Activated CD4-positive, alpha-beta T cell treated with anti-CD3 and anti-CD28 coated beads, Interleukin-2, amount 50 U/mL, for 4 hours (primary cell): Measurements from ENCODE around the gene IL1RAP.
"Not testable (repeated sequence)": the region's sequence is repeated elsewhere in the genome, so short reads cannot be mapped to it uniquely, and the experiment has no call there.

Source experiments
- DNase-seq, 2 experiments: peaks; one replicate each; pipeline ENCODE4 v3.0.0-alpha.2; 2020

IL1RAP gene

DNA sequence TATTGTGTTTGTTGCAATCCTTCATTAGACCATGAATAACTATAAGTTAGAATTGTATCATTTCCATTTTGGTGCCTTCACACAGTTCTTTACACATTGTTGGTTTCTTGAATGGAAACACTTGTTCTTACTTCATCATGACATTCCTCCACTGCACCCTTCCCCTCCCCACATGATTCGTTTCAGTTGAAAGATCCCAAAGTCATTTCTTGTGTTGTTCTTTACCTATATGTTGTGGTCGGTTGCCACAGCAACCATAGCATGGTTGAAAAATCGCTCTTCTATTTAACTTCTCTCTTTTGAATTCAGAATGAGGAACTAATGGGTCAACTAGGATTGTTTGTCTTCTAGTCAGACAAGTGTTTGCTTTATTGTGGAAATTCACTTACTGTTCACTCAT lies 103.3 kb downstream of the IL1RAP start:
- peak in 1 of 2 experiments; percentile 5 for DNase-seq

DNA sequence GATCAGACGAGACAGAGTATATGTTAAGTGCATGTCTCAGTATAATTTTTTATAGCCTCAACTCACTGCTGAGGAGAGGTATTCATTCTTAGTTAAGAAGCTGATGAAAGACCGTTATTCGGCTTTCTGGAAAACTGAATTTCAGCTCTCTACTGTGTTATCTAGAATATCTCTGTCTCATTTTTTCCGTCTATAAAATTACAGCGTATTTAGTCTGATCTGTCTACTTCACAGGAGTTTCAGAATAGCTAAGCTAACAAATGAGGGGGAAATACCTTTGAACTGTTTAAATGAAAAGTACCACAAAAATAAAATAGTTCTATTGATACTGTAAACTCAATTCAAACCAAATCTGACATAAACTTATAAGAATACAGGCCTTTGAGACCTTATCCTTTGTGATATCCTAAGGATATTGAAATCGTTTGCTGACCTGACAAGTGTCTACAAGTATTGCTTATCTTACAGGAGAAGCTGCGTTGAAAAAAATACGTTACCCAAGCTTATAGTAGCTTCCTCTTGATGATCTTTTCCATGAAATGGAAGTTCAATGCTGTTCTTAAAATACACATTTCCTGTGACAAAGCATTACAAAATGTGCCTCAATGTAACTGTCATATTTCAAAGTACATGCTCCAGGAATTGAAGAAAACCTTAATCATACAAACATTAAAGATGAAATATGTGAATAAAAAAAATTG lies 104.6 kb downstream of the IL1RAP start:
- no peak for DNase-seq

DNA sequence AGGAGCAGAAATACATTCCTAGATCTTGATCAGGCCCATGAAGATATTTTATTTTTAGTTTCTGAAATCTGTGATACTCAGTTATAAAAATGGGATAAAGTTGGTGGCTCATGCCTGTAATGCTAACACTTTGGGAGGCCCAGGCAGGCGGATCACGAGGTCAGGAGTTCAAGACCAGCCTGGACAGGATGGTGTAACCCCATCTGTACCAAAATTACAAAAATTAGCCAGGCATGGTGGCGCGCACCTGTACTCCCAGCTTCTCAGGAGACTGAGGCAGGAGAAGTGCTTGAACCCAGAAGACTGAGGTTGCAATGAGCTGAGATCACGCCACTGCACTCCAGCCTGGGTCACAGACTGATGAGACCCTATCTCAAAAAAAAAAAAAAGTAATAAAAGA lies 105.5 kb downstream of the IL1RAP start:
- DNase-seq: no peak

DNA sequence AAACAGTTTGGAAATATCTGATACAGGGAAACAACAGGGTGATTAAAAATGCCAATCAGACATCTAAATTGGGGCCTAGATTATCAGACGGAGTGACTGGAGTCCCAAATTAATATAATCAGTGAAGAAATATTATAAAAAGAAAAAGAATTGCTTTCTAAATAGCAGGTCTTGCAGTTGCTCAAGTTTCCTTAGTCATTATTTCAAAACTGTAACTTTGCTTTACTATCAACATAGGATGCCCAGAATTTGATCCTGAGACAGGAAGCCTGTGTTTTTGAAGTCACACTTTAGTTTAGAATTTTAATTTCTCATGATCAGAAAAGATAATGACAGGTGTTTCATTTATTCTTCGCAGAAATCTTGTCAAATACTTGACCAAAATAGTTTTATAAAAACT lies 105.9 kb downstream of the IL1RAP start:
- no peak for DNase-seq

DNA sequence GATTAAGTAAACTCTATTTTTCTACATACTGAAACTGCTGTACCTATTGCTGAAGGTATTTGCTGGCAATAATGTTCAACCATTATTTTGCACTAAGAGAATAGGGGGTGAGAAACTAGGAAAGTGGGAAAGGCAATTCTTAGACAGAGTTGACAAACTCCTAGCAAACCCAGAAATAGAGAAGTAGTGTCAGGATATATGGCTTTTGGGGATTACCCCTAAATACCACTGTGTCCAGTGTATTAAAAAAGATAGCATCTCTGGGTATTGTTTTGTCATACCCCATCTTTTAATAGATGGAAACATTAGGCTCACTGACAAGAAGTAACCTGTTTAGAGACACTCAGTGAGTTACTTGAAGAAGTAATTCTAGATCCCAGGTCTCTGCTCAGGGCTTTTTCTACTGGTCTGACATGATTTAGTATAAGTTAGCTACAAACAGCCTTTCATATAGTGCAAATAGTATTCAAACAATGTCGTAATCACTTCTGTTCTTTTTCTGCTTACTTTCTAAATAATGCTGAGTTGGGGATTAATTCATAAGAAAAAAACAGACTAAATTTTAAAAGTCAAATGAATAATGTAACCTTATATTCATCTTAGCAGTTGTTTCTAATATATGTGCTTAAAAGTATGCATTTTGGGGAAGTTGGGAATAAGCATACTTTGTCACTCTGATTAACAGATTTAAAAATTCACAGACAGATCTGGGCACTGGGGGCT lies 107.2 kb downstream of the IL1RAP start:
- DNase-seq: no peak

DNA sequence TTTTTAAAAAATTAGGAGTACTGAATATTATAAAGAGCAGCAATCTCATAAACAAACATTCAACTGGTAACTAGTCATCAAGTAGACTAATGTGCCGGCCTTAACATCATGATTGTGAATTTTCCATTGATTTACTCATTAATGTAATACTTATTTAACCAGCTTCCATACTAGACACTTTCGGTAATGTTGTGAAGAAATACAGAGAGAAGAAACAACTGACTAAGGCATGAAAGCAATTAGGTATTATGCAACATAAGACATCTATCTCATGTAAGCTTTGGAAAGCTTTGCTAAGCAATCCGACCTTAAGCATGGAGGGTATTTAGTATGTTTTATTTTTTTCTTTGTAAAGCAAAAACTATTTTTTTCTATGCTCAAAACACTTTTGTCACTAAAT lies 108.0 kb downstream of the IL1RAP start:
- DNase-seq: no peak

DNA sequence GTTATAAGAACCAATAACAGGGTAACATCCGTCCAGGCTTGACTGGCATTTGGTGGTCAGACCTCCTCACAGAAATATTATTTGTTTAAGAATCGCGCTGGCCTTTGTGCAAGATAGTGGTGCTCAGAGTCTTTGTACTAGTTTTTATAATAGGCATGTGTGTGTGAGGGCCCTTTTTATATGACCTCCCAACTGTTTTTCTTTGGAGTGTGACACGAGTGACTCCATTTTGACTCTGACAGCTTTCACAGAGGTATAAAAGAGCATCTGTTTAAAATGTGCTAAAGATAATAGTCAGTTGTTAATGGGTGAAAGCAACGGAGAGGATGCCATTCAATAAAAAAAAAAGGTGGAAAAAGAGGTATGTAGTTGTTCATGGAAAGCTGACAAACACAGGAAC lies 110.4 kb downstream of the IL1RAP start:
- DNase-seq: no peak

DNA sequence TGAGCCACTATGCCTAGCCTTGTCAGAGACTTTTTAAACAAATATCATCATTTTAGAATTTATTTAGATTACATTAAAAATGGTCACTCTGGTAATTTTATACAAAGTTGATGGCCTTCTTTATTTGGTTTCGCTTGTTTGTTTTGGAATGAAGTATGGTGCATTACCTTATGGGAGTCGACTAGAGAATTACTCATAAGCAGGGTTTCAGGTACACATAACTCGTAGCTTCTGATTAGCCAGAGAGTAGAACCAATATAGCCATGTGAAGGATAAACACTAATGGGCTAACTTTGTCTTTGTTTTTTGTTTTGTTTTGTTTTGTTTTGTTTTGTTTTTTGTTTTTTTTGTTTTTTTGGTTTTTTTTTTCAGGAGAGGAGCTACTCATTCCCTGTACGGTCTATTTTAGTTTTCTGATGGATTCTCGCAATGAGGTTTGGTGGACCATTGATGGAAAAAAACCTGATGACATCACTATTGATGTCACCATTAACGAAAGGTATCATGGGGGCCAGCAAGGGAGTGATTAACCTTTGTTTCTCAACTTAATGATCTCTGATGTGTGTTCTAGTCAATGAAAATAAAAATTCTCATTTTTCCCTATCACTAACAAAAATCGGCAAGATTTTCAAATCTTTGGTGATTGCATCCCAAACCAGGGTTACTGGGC lies 113.2 kb downstream of the IL1RAP start:
- DNase-seq: no peak

DNA sequence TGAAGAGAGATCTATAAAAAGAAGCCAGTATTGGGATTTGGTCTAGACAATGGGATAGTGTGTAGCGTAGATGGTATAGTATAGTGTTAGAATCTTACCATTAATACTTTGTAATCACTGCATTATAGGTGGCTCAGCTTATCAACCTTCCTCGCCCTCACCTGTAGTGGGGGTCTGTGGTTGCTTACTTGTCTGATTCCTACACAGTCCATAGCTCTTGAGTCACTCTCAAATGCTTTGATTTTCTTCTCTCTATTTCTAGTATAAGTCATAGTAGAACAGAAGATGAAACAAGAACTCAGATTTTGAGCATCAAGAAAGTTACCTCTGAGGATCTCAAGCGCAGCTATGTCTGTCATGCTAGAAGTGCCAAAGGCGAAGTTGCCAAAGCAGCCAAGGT lies 115.2 kb downstream of the IL1RAP start:
- no peak for DNase-seq

DNA sequence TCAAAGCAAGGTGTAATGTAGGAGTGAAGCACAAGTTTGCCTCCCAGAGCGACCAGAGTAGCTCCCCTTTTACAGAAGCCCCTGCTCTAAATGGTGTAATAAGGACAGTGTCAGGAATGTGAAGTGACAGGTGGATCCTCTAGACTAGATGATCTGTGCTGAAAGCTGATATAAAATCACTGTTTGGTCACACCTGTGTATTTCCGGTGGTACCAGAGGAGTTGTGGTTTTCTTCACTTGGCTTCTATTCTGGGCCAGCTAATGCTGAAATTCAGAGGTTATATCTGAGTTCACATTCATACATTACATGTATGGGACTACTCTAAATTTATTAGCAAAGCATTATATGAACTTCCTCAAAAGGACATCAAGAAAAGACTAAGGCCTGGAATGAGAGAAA lies 117.4 kb downstream of the IL1RAP start:
- no peak for DNase-seq

DNA sequence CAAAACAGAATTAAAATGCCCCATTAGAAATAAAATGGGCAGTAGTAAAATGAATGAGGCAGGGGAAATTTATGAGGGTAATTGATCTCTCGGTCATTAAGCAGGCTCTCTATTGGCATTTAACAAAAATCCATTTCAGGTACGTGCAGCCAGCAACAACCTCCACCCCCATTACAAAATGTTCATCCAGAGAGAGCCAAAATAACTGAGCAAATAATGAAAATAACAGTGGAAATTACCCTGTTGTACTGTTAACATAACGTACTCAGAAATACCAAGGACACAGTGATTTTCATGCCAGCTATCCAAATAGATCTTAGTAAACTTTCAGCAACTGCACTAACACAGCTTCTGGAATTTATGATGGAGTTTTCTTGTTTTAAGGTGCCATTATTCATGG lies 127.7 kb downstream of the IL1RAP start:
- no peak for DNase-seq

DNA sequence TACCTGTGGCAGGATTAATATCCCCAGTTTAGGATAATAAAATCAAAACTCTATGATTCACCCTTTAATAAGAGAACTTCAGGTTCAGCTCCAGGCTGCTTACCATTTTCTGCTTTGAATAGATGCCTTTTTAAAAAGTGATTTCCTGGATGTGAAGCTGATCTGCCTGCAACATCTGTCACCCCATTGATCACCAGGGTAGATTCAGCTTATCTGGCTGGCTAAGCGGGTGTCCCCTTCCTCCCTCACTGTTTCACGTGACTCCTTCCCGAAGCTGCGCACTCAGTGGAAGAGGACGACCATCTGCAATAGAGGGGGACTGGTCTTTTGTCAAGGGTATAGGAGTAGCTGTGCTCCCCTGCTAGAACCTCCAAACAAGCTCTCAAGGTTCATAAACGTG lies 128.1 kb downstream of the IL1RAP start:
- DNase-seq: no peak

DNA sequence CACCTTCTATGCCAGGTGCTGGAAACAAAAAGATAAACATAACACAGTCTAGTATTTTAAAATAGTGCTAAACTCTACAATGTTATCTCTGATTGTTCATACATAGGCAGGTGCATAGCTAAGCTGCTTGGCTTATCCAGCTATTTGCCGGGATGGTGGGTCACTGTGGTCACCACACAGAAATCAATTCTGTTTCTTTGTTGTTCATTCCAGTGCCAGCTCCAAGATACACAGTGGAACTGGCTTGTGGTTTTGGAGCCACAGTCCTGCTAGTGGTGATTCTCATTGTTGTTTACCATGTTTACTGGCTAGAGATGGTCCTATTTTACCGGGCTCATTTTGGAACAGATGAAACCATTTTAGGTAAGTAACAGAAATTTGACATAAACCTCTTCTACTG lies 130.2 kb downstream of the IL1RAP start:
- no peak for DNase-seq

DNA sequence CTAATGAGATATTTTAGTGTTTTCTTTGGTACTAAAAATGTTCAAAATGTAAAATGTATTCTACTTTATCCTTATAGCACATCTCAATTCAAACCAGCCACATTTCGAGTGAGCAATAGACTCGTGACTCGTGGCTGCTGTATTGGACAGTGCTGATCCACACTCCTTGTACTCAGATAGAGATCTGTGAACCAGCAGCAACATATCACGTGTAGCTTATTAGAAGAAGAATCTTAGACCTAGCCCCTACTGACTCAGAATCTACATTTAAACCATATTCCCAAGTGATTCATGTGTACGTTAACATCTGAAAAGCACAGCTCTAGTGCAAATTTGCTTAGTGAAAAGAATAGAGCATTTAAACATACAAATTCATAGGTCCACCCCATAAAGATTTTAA lies 130.9 kb downstream of the IL1RAP start:
- no peak for DNase-seq

DNA sequence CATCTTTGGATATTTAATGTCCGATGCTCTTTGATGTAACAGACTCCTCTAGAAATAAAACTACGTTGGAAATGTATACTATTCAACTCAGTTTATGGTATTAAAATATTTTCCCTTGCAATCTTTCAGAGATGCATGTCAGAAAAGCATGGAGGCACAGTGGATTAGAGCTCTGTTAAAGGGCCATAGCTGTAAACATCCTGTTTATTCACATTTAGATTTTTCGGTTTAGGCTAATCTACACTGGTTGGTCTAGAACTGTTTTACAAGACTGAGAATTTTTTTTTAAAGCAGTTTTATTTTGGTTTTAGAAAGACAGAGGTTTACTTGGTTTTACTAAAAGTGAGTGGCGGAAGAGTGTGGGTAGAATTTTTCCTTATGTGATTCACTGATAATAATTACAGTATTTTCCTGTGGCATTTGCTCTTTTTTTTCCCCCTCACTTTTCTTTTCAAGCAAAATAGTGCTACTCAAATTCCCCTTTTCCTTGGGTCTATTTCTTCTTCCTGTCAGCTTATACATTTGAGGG lies 132.1 kb downstream of the IL1RAP start:
- no peak for DNase-seq

DNA sequence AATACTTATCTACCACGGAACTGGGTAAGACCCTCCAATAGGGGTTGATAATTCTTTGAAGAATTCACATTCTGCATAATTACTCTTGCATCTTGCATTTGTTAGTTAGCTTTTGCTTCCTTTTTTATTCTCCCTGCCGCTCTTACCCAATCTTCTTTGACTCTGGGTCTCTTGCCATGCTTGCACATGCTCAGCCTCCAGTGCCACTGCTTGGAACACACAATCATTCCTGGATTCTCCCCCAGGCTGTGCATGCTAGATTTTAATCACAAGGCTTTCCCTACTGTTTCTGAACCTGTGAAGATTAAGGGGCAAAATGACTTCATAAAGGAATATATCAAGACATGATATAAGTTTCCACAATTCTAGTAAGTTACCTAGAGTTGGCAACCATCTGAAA lies 133.1 kb downstream of the IL1RAP start:
- no peak for DNase-seq

DNA sequence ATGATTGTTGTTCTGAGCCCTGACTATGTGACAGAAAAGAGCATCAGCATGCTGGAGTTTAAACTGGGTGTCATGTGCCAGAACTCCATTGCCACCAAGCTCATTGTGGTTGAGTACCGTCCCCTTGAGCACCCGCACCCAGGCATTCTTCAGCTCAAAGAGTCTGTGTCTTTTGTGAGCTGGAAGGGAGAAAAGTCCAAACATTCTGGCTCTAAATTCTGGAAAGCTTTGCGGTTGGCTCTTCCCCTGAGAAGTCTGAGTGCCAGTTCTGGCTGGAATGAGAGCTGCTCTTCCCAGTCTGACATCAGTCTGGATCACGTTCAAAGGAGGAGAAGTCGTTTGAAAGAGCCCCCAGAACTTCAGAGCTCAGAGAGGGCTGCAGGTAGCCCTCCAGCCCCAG lies 142.0 kb downstream of the IL1RAP start:
- no peak for DNase-seq

DNA sequence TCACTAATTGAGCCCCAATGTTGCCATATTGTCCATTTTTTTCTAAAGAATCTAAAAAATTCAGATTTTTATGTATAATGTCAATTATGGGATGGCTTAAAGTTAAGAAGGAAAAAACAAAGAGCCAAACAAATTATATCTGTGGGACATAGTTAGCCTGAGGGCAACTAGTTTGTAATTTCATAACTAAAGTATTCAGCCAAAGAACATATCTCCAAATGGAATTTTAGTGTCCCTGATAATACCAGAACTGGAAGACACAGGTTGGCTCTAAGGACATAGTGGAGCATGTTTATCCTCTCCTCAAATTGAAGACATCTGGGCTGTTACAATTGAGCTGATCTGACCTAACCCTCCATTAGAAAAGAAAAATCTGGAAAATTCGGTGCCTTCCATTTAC lies 144.2 kb downstream of the IL1RAP start:
- DNase-seq: no peak

DNA sequence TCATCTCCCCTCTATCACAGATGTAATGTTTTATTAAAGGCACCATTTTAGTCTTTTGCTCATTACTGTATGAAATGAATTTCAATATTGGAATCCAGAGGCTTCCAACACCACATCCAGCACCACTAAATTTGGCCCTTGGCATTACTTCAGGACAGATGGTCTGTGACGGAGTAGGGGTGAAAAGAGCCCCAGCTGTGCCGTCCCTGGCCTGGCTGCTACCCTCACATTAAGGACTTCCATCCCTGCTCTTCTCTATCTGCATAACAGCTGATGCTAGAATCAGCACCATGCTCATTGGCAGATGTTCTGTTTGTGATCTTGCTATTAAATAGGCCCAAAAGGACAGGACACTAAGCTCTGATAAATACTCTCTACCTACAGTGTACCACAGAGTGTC lies 152.9 kb downstream of the IL1RAP start:
- no peak for DNase-seq

DNA sequence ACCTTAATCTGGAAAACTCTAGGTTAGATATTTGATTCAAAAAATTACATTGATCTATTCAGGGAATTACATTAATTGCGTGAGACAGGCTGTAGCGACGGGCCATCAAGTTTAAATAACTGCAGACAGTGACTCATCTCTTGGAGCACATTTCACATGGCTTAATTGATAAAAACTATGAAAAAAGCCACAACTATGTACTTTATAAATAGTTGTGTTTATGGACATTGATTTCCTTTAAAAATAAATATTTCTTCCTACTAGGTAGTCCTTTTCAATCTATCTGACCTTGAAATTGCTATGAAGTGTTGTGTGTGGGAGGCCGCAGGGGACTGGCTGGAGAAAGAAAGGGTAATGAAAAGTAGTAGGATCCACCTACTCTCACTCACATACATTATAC lies 157.8 kb downstream of the IL1RAP start:
- DNase-seq: no peak

DNA sequence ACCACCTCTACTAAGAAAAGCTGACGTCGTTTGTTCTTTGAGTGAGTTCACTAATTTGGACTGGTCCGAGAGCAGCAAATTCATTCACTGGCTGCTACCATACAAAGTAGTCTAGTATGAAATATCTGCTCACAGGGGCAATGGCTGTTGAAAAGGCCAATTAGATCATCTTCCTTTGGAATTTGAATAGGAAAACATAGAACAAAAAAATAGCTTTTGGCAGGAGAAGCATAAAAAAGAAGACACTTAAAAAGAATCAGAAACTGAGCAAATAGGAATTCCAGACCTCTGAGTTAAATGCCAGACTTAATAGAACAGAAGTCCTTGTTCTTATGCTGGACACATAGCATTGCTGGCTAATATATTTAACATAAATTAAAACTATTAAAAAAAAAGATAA lies 159.3 kb downstream of the IL1RAP start:
- DNase-seq: no peak

DNA sequence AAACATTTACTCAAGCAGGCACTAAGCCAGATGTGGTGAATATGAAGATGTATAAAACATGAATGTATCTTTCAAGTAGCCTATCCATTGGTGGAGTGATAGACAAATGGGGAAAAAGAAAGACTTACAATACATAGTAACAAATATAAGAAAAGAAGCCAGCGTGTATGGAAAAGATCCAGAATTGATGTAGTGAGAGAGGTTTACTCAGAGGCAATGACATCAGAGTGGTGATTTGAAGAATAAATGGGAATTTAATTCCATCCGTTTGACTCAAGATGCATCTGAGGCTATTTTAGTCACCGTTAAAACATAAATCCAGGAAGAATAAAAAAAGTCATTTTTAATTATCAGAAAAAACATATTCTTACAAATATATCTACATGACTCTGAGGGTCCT lies 162.6 kb downstream of the IL1RAP start:
- no peak for DNase-seq

DNA sequence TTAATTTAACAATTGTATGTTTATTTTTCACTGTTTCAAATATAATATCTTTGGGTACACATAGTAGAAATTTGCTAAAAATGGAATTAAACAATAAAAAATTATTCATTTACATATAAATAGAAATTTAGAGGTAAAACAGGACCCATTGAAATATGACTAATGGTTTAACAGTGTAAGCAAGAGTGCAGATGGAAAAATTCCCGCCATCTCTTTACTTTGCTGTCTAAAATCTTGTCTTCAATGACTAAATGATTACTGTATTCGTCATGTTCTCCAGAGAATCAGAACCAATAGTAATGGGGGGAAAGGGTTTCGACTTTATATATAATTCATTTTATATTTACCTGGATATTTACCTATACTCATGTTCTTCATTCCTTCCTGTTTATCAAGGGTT lies 163.1 kb downstream of the IL1RAP start:
- DNase-seq: no peak

DNA sequence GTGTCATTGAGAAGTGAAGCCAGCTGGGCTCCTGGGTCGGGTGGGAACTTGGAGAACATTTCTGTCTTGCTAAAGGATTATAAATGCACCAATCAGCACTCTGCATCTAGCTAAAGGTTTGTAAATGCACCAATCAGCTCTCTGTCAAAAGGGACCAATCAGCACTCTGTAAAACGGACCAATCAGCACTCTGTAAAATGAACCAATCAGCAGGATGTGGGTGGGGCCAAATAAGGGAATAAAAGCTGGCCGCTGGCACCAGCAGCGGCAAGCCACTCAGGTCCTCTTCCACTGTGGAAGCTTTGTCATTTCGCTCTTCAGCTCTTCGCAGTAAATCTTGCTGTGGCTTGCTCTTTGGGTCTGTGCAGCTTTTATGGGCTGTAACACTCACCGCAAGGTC lies 164.0 kb downstream of the IL1RAP start:
- not testable (repeated sequence) for DNase-seq
